ENCODE results near the gene CD151.

The CD151 gene

DNA sequence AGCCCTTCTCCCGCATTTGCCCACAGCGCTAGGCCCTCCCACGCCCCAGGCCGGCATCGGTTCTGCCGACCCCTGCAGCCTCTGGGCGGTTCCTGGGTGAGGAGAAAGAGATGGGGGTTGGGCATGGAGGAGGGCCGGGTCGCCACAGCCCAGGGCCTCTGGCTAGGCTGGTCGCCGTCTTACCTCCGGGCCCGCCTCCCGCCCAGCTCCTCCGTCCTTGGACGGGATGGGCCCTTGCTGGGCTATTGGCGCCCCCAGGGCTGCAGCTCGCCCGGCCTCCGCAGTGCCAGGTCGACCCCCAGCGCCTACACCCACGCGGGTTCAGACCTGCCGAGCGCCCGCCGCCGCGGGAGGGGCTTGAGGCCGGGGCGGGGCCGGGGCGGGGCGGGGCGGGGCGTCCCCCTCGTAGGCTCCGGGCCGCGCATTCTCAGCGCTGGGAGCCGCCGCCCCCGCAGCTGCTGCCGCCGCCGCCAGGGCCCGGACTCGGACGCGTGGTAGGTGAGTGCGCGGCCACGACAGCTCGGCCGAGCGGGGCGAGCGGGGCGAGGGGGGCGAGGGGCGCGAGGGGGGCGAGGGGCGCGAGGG, at the start of gene CD151:
Gene CD151, plus strand, starts transcription at position 424 of the 585 bp plus-strand sequence. CDS start 3,118 bp downstream, outside the sequence.
- no peak for DNase-seq (ENCODE audit: low read depth in 2 of 3, low spot score in 2 of 3)

DNA sequence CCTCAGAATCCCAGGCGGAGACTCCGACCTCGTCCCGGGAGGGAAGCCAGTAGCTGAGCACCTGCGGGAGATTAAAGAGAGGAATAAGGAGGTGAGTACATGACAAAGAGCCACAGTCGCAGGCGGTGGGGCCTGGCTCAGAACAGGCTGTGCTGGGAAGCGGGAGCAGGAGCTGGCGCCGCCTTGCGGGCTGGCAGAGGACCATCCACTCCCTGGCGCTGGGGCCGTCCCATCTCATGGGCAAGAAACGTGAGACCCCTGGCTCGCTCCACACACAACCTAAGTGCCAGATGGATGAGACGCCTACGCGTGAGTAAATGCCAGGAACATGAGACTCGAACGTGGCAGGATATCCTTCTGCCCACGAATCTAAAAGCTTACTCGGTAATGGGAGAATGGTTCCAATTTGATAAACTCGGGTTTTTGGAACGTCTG, 49.2 kb upstream of the CD151 start:
- DNase-seq (ENCODE audit: low read depth in 2 of 3, low spot score in 2 of 3), result no peak

DNA sequence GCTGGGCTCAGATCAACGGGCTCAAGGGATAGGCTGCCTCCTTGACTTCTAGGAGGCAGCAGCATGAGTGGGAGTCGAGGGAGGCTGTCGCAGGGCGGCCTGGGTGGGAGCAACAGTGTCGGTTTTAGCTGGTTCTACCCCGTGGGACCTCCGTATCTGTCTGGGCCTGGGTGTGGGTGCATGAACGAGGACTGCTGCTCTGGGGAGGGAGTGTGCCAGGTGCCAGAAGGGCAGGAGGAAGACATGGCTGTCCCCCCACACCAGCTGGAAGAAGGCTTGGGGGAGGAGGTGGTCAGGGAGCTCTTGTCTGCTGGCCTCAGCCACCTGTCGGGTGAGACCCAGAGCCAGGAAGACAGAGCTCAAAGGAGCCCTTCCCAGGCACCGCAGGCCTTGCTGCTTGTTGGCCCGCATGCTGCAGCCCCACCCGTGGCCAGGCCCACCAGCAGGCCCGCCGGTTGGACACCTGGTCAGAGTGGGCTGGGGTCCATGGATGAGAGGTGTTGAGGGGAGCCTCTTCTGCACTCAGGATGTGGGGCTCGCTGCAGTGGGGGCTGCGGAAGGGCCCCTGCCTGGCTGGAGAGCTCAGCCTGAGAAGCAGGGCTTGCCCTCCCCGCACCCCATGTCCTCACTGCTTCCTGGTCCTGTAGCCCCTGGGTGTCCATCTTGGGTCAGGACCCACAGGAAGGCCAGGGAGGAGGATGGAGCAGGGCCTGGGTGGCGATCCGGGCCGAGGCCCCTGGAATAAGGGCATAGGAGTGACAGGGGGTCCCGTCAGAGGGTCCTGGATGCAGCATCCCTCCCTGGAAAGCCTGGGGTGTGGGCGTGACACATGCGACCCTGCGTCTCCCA, 46.3 kb upstream of the CD151 start:
- DNase-seq (ENCODE audit: low read depth in 2 of 3, low spot score in 2 of 3), result no peak

DNA sequence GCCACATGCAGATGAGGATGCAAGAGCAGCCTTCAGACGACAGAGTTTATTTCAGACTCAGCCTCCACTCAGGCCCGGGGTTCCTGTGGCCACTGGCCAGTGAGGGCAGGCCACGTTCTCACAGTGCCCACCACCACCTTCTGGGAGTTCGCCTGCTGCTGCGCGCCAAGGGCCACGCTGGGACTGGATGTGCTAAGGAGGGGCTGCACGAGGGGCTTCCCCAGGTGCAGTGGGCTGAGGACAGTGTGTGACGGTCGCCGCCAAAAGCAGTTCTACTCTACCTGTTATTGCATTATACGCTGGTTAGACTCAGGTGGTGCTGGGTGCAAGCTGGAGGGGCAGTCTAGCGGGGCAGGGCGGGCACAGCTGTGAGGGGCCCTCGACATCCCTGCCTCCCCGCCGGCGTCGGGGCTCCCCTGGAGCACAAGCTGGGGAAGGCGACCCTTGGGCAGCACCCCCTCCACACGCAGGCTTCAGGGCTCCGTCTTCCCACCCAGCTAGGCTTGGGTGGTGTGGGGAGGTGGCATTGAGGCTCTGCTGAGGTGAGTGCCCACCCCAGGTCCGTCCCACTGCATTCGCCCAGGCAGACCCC, 45.6 kb upstream of the CD151 start:
- DNase-seq (ENCODE audit: low read depth in 2 of 3, low spot score in 2 of 3), result no peak

DNA sequence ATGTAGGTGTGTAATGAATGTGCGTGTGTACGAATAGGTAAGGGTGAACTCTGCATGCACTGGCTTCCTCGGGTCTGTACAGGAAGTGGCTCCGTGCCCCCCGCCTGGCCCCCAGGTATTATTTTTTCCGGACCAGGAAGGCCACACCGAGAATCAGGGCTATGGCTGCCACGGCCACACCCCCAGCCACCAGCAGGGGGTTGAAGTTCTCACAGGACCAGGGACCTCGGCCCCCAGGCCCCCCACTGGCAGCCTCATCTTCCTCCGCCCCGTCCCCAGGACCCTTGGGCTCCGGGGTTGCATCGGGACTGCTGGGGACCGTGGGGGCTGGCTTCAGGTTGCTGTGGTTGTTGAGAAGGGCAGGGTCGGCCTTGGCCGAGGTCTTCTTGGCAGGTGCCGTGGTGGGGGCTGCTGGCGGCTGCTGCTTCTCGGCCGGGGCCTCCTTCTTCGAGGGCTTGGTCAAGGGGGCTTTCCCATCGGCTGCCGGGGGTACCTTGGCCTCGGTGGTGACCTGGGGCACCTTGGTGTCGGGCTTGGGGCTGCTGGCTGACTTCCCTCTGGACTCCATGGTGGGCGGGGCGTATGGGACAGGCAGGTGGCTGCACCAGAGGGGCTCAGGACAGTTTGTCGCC, 44.6 kb upstream of the CD151 start:
- DNase-seq (ENCODE audit: low read depth in 2 of 3, low spot score in 2 of 3), result no peak

DNA sequence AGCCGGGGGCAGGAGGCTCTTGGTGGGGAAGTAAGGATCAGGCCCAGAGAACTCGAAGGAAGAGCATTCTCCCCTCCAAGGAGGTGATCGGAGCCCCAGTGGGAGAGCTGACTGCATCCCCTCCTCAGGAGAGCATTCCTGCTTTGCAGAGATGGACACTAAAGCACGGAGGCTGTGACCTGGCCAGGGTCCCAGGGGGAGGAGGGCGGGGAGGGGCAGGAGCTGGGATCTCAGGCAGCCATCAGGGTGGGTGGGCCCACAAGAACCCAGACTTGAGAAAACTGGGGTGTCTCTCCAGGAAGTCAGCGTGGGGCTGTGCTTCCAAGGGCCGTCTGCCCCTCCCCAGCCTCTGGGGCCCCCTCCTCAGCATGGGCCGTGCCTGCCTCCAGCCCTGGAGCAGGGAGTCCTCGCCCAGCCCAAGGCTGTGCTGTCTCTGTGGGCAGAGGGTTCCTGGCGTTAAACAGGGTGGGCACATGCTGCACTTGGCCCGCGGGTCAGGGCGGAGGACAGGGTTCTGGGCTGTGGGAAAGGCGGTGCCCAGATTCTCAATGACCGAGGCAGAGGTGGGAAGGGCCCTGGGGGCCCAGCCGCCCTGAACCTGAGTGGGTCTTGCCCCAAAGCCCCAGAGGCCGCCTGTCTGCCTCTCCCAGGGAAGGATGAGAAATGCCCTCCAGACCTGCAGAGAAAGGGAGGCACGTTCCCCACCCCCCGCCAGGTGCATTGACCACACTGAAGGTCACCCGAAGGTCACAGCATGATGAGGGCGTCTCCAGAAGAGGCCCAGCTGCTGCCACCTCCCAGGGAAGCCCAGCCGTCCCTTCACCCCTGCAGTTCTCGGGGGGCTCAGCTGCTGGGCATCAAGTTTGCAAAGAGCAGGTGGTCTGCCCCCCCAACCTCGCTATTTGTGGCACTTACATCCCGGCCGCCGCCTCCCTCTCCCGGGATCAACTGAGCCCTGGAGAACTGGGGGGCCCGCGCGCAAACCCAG, 43.5 kb upstream of the CD151 start:
- no peak for DNase-seq (ENCODE audit: low read depth in 2 of 3, low spot score in 2 of 3)

DNA sequence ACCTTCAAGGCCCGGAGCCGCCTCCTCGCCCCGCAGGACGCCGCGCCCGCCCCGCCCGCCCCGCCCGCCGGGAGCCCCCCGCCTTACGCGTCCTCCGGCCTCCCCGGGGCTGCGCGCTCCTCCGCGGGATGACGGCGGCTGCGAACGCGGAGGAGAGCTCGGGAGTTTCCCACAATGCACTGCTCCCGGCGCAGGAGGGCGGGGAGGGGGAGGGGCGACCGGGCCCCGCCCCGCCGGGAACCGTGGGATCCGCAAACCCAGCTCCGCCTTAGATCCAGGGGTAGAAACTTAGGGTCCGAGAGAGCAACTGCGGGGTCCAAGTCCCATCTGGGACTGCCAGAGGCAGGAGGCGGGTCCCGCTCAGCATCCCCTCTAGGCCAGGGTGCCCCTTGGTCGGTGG, 42.8 kb upstream of the CD151 start, which contains the start of gene CEND1:
Gene CEND1, minus strand, starts transcription at position 148 of the 400 bp plus-strand sequence. CDS start 1,514 bp downstream, outside the sequence.
- DNase-seq (ENCODE audit: low read depth in 2 of 3, low spot score in 2 of 3), result no peak

DNA sequence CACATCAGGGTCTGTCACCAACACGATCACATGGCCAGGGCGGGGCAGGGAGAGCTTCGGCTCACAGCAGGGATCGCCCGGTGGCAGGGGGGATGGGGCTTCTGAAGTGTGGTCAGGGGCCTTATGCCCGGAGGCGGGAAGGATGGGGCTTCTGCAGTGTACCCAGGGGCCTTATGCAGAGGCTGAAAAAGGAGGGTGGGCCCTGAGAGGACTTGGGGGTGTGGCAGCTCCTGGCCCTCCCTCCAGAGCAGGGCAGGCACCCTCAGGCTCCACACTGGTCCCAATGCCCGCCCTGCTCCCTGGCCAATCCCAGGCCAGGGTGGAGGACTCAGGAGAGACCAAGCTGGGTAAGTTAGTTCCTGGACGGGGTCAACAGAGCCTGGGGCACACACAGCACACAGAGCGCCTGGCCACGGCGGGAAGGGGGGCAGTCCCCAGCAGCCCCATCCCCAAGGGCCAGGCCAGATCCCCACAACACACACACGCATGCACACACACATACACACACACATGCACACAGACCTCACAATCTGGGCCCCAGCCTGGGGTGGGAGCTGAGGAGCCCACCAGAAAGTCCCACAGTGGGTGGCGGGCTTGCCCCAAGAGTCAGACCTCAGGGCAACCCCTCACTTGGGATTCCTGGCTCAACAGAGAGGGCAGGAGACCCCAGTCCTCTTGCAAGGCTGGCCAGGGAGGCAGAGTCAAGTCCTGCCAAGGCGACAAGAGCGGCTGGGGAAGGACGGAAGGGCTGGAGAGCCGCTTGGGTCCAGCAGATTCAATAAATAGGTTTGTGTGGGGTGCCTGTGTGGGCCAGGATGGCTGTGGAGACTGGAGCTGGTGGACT, 41.8 kb upstream of the CD151 start:
- DNase-seq (ENCODE audit: low read depth in 2 of 3, low spot score in 2 of 3), result no peak

DNA sequence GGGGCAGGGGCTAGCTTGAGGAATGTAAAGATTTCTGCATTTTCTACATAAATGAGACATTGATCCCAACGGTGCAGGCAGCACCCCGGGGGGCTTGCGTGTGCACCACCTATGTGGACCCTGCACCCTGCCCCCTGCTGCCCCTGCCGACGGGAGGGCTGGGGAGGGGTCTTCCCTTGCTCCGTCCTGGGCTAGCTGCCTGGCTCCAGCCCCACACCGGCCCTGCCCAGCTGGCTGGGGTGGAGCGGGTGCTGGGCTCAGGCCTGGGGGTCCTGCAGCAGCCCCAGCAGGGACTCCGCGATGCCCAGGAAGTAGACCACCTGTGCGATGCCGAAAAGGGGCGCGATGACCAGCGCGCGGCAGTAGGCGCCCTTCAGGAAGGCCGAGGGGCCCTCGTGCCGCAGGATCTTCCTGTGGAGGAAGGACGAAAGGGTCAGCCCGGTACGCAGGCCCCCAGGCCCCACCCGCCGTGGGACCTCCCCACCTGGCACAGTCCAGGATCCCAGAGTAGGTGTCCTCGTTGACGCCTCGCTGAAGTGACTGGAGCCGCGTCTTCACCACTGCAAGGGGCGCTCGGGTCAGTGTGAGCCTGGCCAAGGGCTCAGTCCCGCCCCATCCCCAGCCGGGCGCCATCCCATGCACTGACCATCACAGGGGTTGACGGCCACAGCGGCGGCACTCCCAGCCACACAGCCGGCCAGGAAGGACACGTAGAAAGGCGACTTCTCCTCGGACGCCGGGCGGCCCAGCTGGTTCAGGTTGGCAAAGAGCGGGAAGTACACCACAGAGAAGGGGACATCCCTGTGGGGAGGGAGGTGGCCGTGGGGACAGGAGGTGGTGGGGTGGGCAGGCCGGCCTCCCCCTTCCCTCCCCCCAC, 40.9 kb upstream of the CD151 start:
- DNase-seq (ENCODE audit: low read depth in 2 of 3, low spot score in 2 of 3), result no peak

DNA sequence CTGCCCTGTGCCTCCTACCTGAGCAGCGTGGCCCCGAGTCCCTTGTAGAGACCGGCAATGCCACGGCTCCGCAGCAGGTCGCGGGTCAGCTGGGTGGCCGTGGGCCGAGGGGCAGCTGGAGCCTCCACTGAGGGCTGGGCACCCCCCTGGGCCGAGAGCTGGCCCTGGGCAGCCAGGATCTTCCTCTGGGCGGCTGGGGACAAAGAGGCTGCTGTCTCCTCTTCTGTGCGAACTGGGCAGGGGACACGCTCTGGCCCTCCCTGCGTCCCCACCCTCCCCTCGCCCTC, 40.3 kb upstream of the CD151 start:
- DNase-seq (ENCODE audit: low read depth in 2 of 3, low spot score in 2 of 3), result no peak

DNA sequence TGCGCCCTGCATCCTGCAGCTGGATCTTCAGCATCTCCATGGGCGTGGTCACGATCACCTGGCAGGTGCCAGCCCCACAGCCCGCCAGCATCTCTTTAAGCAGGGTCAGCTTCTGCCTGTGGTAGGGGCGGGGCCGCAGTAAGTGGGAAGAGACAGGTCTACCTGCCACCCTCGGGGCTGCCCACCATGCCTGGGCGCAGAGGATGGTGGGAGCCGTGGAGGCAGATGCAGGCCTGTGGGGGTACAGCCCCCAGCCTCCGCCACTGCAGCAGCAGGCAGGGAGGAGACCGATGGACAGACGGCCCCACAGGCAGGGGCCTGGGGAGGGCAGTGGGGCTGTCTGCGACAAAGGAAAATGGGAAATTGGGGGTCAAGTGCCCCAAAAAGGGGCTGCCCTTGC, 39.9 kb upstream of the CD151 start:
- DNase-seq (ENCODE audit: low read depth in 2 of 3, low spot score in 2 of 3), result no peak

DNA sequence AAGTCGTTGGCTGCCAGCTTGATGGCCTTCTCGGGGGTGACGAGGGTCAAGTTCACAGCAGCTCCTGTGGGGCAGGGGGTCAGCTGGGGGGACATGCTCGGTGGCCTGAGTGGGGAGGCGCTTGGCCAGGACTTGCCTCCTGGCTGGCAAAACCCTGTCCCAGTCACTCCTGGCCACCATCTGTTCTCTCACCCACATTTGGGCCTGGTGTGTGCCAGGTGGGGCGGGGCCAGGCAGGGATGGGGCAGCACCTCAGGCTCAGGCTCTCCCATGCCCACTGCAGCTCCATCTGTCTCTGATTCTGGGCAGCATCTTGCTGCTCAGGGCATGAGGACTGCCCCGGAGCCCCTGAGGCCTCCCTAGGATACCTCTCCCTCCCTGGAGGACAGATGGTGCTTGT, 39.2 kb upstream of the CD151 start:
- DNase-seq (ENCODE audit: low read depth in 2 of 3, low spot score in 2 of 3), result no peak

DNA sequence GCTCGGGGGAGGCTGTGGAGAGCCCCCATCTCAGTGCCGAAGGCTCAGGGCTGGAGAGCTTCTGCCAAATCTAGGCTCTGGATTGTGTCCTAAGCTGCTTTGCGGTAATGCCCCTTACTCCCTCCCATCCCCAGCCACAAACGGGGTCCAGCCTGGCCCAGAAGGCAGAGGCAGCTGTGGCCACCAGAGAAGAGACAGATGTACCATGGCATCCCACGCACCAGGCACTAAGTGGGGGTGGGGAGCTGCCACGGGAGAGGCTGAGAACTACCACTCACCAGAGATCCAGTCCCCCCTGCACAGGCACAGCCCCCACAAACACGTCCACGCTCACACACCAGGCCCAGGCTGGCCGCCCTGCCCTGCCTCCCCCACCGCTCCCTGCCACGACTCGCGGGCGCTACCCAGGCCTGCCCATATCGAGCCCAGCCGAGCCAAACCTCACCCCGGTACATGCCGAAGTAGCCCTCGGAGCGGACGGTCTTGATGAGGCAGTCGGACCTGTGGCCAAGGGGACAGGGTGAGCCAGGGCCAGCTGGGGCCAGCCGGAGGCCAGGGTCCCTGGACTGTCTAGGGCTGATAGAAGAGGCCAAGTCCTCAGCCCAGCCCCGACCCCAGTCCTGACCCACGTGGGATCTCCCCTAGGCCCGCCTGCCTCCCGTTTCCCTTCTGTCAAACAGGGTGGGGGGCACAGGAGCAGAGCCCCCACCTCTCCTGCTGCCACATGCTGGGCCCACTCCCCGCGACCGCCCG, 38.6 kb upstream of the CD151 start:
- no peak for DNase-seq (ENCODE audit: low read depth in 2 of 3, low spot score in 2 of 3)

DNA sequence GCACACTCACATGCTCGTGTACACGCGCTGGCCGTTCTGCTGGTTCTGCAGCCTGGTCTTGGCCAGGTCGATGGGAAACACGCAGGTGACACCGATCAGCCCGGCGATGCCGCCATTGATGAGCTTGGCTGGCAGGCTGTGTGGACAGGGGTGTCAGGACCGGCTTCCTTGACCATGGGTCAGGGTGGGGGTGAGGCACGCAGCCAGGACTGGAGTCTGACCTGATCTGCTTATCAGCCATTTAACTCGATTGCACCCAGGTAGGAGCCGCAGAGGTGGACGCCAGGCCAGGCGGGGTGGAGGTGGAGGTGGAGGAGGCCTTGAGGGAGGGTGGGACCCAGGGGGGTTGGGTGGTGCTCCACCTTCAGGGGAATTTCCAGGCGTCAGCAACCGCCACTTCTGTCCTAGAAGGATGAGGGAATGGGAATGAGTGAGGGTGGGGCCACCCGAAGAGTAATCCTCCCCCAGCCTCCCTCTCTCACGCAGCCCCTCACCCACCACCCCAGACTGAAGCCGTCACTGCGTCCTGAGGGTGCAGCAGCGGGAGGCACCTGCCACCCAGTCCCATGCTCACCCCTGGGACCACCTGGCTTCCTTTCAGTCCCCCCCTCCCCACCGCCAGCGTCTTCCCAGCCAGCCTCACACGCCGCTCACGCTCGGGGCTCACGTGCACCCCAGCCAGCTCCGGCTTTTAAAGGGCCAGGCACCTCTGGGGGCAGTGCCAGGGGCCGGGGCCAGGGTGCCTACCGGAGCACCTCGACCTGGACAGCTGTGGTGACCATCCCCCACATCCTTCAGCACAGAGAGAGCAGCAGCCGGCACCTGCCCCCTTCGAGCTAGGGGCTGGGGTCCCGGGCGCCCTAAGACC, 37.8 kb upstream of the CD151 start:
- no peak for DNase-seq (ENCODE audit: low read depth in 2 of 3, low spot score in 2 of 3)

DNA sequence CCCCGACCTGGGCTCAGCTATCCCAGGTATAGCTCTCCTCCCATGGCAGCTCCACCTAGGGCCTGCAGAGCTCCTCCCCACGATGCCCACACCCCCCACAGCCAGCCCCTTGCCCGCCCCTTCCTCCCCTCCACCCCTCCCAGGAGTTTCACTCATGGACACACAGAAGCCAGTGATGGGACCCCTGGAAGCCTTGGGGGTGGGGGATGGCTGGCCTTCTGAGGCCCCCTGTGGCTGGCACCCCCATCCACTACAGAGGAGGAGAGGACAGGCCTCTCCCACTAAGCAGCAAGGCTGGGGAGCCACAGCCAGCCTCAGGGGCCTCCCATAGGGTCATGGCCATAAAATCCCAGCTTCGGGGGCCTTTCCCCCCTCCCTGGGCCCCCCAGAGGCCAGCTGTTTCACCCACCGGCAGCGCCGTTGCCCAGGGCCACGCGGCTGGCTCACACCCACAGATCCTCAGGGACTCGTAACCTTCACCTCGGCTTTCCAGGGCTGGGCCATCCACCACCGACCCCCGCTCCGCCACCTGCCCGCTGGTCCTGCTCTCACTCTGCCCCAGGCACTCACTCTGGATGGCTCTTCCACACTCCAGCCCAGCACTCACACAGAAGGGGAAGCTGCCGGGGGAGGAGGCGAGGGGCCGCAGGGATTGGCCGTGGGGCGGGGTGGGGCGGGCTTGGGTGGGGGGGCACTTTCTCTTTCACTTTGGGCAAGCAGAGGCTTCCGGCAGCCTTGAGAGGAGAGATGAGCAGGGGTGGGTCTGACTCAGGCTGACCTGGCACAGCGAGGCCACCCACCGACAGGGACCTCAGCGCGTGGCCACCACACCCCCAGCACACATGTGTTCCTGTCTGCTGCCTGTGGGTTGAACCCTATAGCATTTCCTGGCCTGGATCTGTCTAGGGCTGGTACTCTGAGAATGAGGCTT, 36.9 kb upstream of the CD151 start:
- peak in 2 of 3 experiments; percentile 61 to 73 for DNase-seq (ENCODE audit: low read depth in 2 of 3, low spot score in 2 of 3)

All from activated CD8-positive, alpha-beta memory T cell treated with anti-CD3 and anti-CD28 coated beads for 48 hours (primary cell).